ENCODE data around the gene AP3S2. TPM values are rescaled to one million over a fixed set of nuclear protein-coding genes. Genes with fewer than 3 reads are reported as not detected.

Gene AP3S2
- total RNA-seq, 2 donors from 2014 or later: 43.7 to 44.7 TPM

DNA sequence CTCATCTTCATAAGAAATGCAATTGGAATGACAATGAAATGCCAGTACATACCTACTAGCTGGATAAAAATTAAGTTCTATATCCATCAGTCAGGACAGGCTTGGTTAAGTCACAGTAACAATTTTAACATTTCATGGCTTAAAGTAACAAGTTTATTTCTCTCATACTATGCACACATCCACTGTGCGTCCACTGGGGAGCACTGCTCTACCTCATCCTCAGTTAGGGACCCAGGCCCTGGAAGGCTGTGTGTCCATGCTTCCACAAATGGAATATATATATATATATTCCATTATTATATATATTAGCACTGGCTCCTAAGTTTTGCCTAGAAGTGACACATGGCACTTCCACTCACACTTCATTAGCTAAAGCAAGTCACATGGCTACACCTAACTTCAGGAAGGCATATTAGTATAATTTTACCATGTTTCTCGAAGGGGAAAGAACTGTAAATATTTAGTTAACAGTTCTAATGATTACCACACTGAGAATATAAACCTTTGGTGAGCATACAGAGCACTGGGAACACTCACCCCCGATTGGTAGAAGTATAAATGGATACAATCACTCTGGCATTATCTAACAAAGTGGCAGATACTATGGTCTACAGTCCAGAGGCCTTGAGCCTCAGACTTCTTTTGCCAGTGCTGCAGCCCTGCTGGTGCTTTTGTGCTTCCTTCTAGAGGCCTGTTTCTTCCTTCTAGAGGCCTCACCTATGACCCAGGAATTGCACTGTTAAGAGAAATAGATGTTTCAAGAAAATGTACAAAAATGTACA lies 28.6 kb downstream of the AP3S2 start:
- no peak for DNase-seq (ENCODE audit: low spot score)
- no peak overlapping the region for H3K4me3 ChIP-seq
- 66% methylated on average over 3 of the region's 3 CpGs for WGBS
- peak overlapping the region; percentile 46 to 77 for H3K27ac ChIP-seq
- no peaks in the 10 kb centered on the region for H3K9me3 ChIP-seq
- TF ChIP-seq POLR2AphosphoS5 (IDR thresholded peaks at IDR 0.05) (no peak), POLR2A (IDR thresholded peaks at IDR 0.05) (no peak)
- TF ChIP-seq, protein P1, sequence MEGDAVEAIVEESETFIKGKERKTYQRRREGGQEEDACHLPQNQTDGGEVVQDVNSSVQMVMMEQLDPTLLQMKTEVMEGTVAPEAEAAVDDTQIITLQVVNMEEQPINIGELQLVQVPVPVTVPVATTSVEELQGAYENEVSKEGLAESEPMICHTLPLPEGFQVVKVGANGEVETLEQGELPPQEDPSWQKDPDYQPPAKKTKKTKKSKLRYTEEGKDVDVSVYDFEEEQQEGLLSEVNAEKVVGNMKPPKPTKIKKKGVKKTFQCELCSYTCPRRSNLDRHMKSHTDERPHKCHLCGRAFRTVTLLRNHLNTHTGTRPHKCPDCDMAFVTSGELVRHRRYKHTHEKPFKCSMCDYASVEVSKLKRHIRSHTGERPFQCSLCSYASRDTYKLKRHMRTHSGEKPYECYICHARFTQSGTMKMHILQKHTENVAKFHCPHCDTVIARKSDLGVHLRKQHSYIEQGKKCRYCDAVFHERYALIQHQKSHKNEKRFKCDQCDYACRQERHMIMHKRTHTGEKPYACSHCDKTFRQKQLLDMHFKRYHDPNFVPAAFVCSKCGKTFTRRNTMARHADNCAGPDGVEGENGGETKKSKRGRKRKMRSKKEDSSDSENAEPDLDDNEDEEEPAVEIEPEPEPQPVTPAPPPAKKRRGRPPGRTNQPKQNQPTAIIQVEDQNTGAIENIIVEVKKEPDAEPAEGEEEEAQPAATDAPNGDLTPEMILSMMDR (IDR thresholded peaks at IDR 0.05): no peak
- H3K27me3 ChIP-seq (replicated peaks; ENCODE audit: insufficient read depth): no peaks in the 10 kb centered on the region
- no peaks in the 10 kb centered on the region for H3K4me1 ChIP-seq (replicated peaks)
- intact Hi-C loops (cut with DNase I): no loop called here
- no peaks in the 10 kb centered on the region for H3K36me3 ChIP-seq

DNA sequence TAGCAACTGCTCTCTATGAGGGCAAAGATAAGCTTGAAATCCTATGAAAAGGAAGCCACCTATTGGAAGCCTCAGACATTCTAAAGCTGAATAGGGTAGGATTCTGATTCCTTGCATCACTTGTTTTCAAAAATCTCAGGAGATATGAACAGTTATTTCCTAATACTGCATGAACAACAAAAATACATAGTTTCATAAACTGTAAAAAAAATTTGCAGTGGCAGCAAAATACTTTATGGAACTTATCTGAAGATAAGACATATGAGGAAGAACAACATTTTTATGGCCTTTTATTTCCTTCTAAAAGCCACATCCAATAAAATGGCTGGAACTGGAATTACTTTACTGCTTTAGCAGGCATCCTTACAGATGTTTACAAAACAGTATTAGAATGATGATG lies 29.9 kb downstream of the AP3S2 start:
- no peaks in the 10 kb centered on the region for H3K36me3 ChIP-seq
- no peak overlapping the region for H3K4me3 ChIP-seq
- no peak for DNase-seq (ENCODE audit: low spot score)
- intact Hi-C loops (cut with DNase I): no loop called here
- H3K27ac ChIP-seq: peak overlapping the region; percentile 53 to 77
- H3K27me3 ChIP-seq (replicated peaks; ENCODE audit: insufficient read depth): no peaks in the 10 kb centered on the region
- H3K9me3 ChIP-seq: no peaks in the 10 kb centered on the region
- no peaks in the 10 kb centered on the region for H3K4me1 ChIP-seq (replicated peaks)
- TF ChIP-seq POLR2A (IDR thresholded peaks at IDR 0.05) (no peak), POLR2AphosphoS5 (IDR thresholded peaks at IDR 0.05) (peak; percentile 33)
- TF ChIP-seq, protein P1 (IDR thresholded peaks at IDR 0.05): peak in 1 of 4 experiments; percentile 22

DNA sequence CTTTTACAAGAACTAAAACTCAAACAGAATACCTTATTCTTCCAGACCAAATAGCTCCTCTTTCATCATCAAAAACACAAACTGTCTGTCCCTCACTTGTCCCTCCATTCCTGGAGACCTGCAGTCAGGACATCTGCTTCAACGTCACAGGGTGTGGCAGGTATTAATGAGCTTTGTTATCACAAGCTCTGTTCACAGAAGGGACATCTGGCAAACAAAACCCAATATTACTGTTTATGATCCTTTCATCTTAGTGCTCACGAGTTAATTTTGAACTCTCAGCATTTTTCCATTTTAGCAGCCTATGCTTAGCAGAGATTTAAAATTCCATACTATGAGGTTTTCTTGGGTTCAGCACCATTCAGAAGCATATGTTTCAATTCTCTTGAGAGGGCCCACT lies 32.9 kb downstream of the AP3S2 start:
- H3K4me1 ChIP-seq (replicated peaks): no peaks in the 10 kb centered on the region
- H3K27ac ChIP-seq: peak overlapping the region; percentile 41 to 77
- WGBS: 41% methylated on average over 2 of the region's 2 CpGs
- intact Hi-C loops (cut with DNase I): no loop called here
- DNase-seq (ENCODE audit: low spot score): peak; percentile 27
- H3K27me3 ChIP-seq (replicated peaks; ENCODE audit: insufficient read depth): no peaks in the 10 kb centered on the region
- H3K36me3 ChIP-seq: no peaks in the 10 kb centered on the region
- H3K9me3 ChIP-seq: no peaks in the 10 kb centered on the region
- H3K4me3 ChIP-seq: no peak overlapping the region
- TF ChIP-seq POLR2AphosphoS5 (IDR thresholded peaks at IDR 0.05): peak; percentile 66
- TF ChIP-seq POLR2A (IDR thresholded peaks at IDR 0.05): no peak

DNA sequence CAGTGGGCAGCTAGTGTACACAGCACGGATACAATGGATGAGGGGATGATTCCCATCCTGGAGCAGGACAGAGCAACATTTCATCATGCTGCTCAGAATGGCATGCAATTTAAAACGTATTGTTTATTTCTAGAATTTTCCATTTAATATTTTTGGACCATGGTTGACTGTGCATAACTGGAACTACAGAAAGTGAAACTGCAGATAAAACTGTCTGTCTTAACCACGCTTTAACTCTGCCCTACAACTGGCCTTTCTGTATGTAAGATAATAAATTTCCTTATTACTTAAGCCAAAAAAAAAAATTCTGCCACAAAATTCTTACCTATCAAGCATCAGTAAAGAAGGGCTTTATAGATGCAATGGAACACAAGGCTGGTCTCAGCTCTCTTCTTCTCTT lies 33.4 kb downstream of the AP3S2 start:
- intact Hi-C loops (cut with DNase I): no loop called here
- DNase-seq (ENCODE audit: low spot score): no peak
- Histone ChIP-seq H3K9me3 (no peaks in the 10 kb centered on the region), H3K4me1 (replicated peaks) (no peaks in the 10 kb centered on the region), H3K27ac (peak overlapping the region; percentile 41 to 77), H3K36me3 (no peaks in the 10 kb centered on the region), H3K4me3 (no peak overlapping the region), H3K27me3 (replicated peaks; ENCODE audit: insufficient read depth) (no peaks in the 10 kb centered on the region)
- TF ChIP-seq POLR2A (IDR thresholded peaks at IDR 0.05): no peak
- TF ChIP-seq POLR2AphosphoS5 (IDR thresholded peaks at IDR 0.05): no peak
- TF ChIP-seq, protein P1 (IDR thresholded peaks at IDR 0.05): no peak
- WGBS: 74% methylated on average over 3 of the region's 3 CpGs

DNA sequence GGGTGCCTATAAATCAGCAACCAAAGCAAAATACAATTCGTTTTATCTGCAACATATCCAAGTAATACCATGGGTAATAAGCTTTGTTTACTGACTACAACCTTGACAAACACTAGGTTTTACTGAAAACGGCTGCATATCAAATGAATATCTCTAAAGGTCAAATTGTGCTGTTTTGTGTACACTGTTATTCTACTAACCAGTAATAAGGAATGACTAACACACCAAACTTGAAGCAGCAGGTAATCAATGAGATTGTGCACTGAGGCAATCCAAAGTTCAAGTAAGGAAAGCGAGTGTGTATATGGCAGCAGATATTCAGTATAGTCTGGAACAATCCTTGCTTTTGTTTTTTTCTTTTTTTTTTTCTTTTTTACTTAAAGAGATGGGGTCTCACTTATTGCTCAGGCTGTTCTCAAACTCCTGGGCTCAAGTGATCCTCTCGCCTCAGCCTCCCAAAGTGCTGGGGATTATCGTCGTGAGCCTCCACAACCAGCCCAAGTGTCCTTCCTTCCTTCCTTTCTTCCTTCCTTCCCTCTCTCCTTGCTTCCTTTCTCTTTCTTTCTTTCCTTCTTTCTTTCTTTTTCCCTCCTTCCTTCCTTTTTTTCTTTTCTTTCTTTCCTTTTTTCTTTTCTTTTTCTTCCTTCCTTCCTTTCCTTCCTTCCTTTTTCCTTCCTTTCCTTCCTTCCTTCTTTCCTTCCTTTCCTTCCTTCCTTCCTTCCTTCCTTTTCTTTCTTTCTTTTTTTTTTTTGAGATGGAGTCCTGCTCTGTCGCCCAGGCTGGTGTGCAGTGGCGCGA lies 34.9 kb downstream of the AP3S2 start:
- DNase-seq (ENCODE audit: low spot score): no peak
- H3K9me3 ChIP-seq: no peaks in the 10 kb centered on the region
- no peak overlapping the region for H3K4me3 ChIP-seq
- peak; percentile 78 for TF ChIP-seq POLR2AphosphoS5 (IDR thresholded peaks at IDR 0.05)
- TF ChIP-seq, protein P1 (IDR thresholded peaks at IDR 0.05): no peak
- WGBS: 81% methylated on average over 9 of the region's 9 CpGs
- no peaks in the 10 kb centered on the region for H3K27me3 ChIP-seq (replicated peaks; ENCODE audit: insufficient read depth)
- intact Hi-C loops (cut with DNase I): no loop called here
- H3K36me3 ChIP-seq: no peaks in the 10 kb centered on the region
- H3K4me1 ChIP-seq (replicated peaks): no peaks in the 10 kb centered on the region
- H3K27ac ChIP-seq: peak overlapping the region; percentile 53 to 77
